Measurements from ENCODE around the gene KRAS.

KRAS gene

GRCh38 chr12:25194722-25195055, 56.0 kb downstream of the KRAS start:
- no peak for DNase-seq

DNA sequence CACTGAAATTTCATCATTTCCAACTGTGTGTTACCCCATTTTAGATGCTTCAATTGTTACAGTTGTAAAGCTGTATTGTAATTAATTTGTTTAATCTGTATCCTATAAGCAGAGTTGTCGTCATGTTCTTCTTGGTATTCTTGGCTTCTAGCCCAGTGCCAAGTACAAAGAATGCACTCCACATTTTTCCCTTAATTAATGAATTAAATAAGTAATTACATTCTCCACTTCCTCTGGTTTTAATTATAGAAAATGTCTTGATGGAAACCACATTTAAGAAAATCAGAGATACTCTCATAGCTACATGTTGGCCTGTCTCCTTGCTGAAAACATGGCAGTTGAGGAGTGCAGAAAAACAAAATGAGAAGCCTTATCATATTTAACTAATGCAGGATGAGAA, 56.5 kb downstream of the KRAS start:
- no peak for DNase-seq

- no peak for DNase-seq
These were observed 59.9 kb downstream of the KRAS start for GRCh38 chr12:25190793-25191192.

GRCh38 chr12:25189656-25190055, 61.1 kb downstream of the KRAS start:
- no peak for DNase-seq

GRCh38 chr12:25187781-25188180, 62.9 kb downstream of the KRAS start:
- DNase-seq = no peak

GRCh38 chr12:25186788-25187402, 63.8 kb downstream of the KRAS start:
- DNase-seq = no peak

DNA sequence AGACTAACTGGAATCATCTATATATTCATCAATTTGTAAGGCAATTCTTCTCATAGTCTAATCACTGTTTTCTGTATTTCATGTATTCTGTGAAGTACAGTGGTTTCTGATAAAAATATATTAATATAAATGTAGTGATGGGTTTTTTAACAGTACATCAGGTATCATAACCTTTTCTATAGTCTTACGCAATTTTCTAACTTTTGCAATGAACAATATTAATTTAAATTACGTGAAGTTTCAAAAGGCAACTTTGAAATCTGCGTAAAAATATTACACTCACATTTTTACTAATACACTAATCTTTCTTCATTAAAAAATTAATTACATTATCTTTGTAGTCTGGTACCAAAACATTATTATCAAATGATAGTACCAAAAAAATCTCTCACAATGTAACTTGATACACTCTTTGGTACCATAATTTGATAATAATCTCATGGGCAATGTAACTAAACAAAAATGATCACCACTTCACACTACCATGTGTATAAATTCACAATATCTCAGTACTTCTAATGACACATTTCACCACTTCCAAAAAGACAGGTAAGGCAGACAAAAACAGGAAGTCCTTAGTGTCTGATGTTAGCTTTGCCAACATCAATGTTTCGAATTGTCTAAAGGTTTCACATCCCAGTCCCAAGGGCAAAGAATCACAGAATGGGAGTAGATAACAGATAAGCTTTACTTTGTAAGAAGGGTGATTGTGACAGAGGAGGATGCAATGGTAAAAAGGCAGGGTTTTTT, 64.5 kb downstream of the KRAS start:
- DNase-seq = no peak

GRCh38 chr12:25184132-25184531, 66.6 kb downstream of the KRAS start:
- no peak for DNase-seq

DNA sequence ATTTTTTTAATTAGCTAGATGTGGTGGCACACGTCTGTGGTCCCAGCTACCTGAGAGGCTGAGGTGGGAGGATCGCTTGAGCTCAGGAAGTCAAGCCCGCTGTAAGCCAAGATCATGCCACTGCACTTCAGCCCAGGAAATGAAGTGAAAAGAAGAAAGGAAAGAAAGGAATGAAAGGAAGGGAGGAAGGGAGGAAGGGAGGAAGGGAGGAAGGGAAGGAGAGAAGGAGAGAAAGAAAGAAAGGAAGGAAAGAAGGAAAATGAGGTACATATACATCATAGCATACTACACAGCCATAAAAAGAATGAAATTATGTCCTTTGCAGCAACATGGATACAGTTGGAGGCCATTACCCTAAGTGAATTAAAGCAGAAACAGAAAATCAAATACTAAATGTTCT, 68.0 kb downstream of the KRAS start:
- DNase-seq = no peak

- no peak for DNase-seq
These were observed 87.9 kb downstream of the KRAS start for GRCh38 chr12:25162866-25163265.

DNA sequence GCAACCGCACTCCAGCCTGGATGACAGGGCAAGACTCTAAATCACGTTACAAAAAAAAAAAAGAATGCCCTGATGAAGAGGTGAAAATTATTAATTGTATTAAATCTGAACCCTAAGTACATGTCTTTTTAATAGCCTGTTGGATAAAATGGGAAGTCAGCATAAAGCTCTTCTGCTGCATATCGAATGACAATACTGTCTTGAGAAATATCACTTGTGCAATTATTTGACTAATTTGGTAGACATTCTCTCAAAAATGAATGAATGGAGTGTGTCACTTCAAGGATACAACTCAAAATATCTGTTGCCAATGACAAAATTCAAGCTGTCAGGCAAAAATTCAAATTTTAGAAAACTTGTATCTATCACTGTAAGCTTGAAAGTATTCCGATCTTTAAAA, 94.7 kb downstream of the KRAS start:
- DNase-seq = no peak

DNA sequence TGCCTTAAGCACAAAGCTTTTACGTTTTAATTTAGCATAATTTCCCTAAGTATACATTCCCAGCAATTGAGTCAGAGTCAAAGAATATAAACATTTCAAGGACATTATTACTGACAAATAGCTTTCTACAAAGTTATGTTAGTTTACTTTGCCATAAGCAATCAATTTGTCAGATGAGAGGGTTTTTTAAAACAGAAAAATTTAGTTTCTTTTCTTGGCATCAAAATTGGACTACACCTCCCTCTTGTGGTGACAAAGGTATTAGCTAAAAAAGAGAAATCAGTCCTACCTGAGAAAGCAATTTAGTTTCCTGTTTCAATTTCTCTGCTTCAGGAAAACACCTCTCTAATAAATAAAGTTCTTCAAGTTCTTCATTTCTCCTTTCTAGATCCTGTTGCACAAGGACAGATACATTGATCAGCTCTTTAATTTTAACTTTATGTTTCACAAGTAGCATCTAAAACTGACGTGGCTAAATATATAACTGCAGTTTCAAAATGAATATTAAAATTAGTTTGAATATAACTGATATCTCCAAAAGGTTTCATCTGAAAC, 95.6 kb downstream of the KRAS start:
- DNase-seq = no peak
